ENCODE results near the gene IMMP2L. TPM values are rescaled to one million over a fixed set of nuclear protein-coding genes. Genes with fewer than 3 reads are reported as not detected.

The IMMP2L gene
- total RNA-seq, 1 donor from 2014 or later = 35.5 TPM

GRCh38 chr7:111560773-111561653 is 1.3 kb downstream of the IMMP2L start:
- DNase-seq (ENCODE audit: low spot score) = no peak

GRCh38 chr7:111558991-111559390 is 3.3 kb downstream of the IMMP2L start:
- DNase-seq (ENCODE audit: low spot score) = no peak

DNA sequence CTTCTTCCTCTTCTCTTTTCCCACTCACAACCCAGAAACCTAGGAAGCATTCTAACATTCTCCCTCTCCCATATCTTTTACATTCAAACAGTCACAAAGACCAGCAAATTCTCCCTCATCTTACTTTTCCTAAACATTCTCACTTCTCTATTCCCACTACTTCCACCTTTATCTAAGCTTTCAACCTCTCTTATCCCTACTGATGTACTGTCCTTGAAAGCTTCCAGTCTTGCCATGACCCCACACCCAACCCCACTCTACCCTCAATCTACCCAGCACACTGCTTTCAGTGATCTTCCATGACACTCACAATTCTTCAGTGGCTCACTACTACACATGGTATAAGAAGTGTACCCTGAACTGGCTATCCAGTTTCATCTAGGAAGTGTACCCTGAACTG is 5.3 kb downstream of the IMMP2L start:
- no peak for DNase-seq (ENCODE audit: low spot score)

DNA sequence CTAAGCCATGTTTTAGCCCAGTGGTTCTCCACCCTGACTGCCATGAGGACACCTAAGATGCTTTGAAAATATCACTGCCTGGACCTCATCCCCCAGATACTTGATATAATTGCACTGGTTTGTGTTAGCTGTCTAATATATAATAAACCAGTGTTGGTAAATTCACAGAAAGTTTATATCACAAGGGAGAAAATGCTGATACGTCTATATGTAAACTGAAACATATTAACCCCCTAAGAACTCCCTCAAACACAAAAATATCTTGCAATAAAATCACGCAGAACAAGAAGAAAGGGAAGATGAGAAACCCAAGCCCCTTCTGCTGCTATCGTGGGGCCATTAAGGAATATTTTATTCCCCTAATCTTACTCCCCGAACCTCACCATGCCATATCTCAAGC is 8.2 kb downstream of the IMMP2L start:
- no peak for DNase-seq (ENCODE audit: low spot score)

DNA sequence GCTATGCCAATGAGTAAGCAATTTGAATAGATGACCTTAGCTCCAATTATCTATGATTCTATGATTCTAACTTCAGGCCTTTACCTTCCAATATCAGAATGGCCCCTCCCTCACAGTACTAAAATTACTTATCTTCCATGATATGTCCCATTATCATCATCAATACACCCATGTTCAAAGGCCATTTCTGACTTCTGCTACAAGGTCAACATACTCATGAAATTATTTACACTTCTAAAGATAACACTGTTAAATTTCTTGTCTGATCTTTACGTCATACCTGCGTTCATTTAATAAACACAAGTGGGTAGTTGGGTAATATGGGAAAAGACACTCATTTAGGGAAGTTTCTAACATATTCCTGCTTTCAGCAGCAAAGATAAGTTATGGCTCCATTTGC is 21.2 kb downstream of the IMMP2L start:
- DNase-seq (ENCODE audit: low spot score) = no peak

- DNase-seq (ENCODE audit: low spot score) = no peak
These were observed 22.0 kb downstream of the IMMP2L start for GRCh38 chr7:111540199-111540815.

DNA sequence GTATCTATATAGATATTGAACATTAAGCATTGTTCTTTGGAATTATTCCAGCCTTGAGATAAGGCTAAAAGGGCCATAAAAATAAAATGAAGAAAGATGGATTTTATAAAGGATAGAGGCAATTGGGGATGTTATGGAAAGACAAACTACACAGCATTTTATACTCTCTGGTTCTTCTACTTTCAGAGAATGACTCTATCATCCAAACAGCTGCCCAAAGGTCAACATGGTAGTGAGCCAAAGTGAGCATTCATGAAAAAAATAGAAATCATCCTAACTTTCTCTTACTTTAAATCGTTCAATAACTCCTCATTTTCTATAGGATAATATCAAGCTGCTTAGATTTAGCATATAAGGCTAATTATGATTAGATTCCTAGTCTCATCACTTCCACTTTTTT is 25.2 kb downstream of the IMMP2L start:
- DNase-seq (ENCODE audit: low spot score) = no peak

- no peak for DNase-seq (ENCODE audit: low spot score)
These were observed 27.0 kb downstream of the IMMP2L start for GRCh38 chr7:111535142-111535870.

- no peak for DNase-seq (ENCODE audit: low spot score)
These were observed 29.7 kb downstream of the IMMP2L start for GRCh38 chr7:111532625-111533024.

DNA sequence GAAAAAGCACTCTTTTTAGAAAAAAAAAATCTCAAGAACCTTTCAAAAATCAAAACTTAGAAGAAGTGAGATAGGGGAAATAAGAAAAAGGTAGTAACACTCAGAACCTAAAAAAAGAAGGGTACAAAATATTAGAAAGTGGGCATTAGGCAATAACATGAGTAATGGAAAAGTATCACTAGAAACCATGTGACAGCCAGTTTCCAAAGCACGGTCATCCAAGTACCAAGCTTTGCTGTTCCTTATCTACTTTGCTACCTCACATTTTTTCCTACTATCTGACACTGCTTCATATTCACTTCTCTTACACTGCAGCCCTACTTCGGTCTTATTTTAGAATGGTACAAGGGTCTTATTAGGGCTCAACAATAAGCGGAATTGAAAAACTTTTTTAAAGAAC is 30.3 kb downstream of the IMMP2L start:
- no peak for DNase-seq (ENCODE audit: low spot score)

DNA sequence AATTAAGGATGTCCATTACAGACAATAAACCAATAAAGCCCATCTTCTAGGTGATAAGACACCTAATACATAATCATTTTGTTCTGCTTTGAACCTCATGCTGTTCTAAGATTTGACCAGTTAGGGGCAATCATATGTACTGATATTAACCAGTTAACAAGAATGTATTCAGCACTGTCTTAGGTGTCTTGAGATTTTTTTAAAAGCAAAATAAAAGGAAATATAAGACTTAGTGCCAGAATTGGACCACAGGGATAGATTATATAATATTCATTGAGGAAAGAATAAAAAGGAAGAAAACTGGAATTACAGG is 32.0 kb downstream of the IMMP2L start:
- no peak for DNase-seq (ENCODE audit: low spot score)

GRCh38 chr7:111529507-111530355 is 32.6 kb downstream of the IMMP2L start:
- no peak for DNase-seq (ENCODE audit: low spot score)

GRCh38 chr7:111528331-111528730 is 34.0 kb downstream of the IMMP2L start:
- no peak for DNase-seq (ENCODE audit: low spot score)

- no peak for DNase-seq (ENCODE audit: low spot score)
These were observed 34.7 kb downstream of the IMMP2L start for GRCh38 chr7:111527545-111527944.

- DNase-seq (ENCODE audit: low spot score) = no peak
These were observed 37.2 kb downstream of the IMMP2L start for GRCh38 chr7:111525100-111525499.

- DNase-seq (ENCODE audit: low spot score) = no peak
These were observed 40.6 kb downstream of the IMMP2L start for GRCh38 chr7:111521660-111522059.

GRCh38 chr7:111518264-111518663 is 44.0 kb downstream of the IMMP2L start:
- DNase-seq (ENCODE audit: low spot score) = no peak

- DNase-seq (ENCODE audit: low spot score) = no peak
These were observed 44.7 kb downstream of the IMMP2L start for GRCh38 chr7:111517549-111517951.

DNA sequence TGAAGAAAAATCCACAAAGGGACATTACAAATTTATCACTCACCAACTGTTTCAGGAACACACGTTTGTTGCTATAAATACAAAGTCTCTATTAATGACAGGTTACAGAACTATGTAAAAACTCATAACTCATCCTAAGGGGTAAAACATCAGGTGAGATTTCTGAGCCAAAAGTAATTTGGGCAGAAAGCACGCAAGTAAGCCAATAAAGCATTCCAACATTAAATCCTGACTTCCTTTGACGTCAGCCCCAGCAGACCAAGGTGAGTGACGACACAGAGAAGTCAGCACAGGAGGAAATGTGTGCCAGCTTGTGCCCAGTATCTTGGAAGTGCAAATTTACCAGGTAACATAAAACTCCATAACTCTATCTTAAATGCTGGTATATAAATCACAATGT is 45.7 kb downstream of the IMMP2L start:
- DNase-seq (ENCODE audit: low spot score) = no peak

GRCh38 chr7:111513566-111513965 is 48.7 kb downstream of the IMMP2L start:
- no peak for DNase-seq (ENCODE audit: low spot score)

DNA sequence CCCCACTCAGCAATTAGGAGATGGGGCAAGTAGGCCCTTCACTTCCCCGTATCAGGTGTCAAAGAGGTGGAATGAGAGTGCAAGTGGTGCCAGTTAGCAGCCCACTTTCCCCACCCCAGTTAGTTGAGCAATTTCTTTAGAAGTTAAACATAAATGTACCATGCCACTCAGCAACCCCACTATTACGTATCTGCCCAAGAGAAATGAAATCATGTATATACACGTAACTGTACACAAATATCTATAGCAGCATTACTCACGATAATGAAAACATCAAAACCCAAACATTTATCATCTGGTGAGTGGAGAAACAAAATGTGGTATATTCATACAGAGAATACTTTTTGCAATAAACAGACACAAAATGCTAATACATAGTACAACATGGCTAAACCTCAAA is 50.4 kb downstream of the IMMP2L start:
- no peak for DNase-seq (ENCODE audit: low spot score)

All from mesenteric fat pad (tissue), 1 donor.